COLO668 (cell line): ENCODE results near the gene FNBP1.
"Not testable (repeated sequence)": the region's sequence is repeated elsewhere in the genome, so short reads cannot be mapped to it uniquely, and the experiment has no call there.

ENCODE experiments used
- DNase-seq: peaks from one replicate; lab custom pipeline; 2025; ENCODE audit not compliant: unreplicated experiment; lab: John Stamatoyannopoulos, UW

Gene FNBP1

DNA sequence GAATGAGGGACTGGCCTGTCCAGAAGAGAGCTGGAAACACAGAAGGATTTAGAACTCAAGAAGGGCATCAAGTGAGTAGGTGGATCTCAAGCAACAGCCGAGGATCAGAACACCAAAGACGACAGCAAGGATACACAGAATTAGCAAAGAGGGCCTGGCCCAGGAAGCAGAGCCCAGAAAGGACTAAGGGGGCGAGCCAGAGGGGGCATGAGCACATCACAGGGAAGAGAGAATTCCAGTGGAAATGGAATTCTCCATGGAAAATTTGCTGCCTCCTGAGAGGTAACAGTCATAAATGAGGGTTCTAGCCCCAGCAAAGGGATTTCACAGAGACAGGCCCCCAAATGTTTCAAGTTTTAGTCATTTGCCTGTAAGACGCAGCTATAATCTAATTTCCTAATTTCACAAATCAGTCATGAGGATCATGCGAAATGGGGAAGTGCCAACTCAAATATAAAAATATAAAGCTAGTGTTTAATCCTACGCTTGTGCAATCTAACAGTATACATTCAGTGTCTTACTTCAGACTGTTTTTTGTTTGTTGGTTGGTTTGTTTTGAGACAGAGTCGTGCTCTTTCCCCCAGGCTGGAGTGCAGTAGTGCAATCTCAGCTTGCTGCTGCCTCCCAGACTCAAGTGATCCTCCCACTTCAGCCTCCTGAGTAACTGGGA, 46.7 kb downstream of the FNBP1 start:
- no peak for DNase-seq

- DNase-seq, result no peak
Observed at GRCh38 chr9:129995409-129996160, 47.4 kb downstream of the FNBP1 start.

GRCh38 chr9:129994882-129995281, 48.1 kb downstream of the FNBP1 start:
- DNase-seq, result no peak

- DNase-seq, result not testable (repeated sequence)
Observed at GRCh38 chr9:129991139-129991538, 51.9 kb downstream of the FNBP1 start.

DNA sequence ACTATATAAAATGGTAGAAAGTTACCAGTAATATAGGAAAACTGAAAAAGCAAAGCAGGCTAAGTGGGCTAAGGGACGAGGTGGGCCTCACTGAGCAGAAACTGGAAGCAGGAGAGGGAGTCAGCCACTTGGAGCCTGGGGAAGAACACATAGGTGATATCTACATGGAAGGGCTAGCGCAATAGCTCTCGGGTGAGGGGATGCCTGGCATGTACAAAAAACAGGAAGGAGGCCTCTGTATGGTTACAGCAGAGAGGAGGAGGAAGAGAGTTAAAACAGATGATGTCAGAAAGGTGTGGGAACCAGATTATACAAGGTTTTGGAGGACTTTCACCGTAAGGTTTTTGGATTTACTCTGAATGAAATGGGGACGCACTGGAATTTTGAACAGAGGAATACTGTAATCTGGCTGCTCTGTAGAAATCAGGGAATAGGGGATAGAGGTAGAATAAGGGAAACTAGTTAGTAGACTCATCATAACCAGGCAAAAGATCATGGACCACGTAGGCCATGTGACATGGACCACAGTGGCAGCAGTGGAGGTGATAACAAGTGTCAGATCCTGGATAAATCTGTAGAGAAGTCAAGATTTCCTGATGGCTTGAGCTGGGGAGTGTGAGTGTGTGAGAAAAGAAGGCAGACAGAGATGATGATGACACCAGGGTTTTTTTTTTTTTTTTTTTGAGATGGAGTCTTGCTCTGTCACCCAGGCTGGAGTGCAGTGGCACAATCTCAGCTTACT, 52.5 kb downstream of the FNBP1 start:
- no peak for DNase-seq

- DNase-seq, result no peak
Observed at GRCh38 chr9:129989740-129990139, 53.2 kb downstream of the FNBP1 start.

DNA sequence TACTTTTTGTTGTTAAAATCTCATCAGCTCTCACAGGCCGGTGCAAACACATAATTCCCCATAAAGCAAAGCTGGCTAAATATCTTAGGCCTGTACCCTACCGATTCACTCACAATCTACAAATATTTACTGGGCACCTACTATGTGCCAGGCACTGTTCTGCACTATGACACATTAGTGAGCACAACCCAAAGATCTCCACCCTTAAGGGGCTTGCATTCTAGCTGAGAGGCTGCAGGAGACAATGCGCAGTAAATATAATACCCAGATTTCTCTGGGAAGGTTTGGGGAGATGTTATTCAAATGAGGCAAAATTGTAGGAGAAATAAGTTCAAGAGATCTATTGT, 53.7 kb downstream of the FNBP1 start:
- DNase-seq, result no peak

DNA sequence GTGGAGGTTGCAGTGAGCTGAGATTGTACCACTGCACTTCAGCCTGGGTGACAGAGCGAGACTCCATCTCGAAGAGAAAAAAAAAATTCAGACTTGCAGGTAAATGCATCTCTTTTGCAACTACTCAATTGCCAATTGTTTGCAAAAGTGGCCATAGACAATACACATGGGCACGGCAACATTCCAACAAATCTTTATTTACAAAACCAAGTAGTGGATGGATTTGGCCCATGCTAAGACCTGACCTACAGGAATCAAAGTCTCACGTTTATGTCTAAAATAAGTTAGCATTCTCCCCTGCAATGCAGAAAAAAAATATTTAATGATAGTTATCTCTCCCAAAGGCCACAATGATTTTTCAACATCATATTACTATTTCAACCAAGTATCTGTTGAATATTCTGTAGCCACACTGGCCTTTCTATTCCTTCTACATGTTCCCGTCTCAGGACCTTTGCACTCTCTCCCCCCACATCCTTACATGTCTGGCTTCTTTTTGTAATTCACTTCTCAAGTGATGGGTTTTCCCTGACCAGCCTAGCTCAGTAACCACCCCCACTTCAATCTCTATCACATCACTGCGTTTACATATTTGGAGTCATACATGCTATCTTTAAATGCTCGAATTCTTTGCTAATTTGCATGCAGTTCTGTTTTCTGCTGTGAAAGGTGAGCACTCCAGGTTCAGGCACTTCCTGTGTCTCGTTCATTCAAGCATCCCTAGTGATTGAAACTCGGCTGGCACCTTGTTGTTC, 54.2 kb downstream of the FNBP1 start:
- DNase-seq, result no peak

GRCh38 chr9:129987941-129988340, 55.0 kb downstream of the FNBP1 start:
- no peak for DNase-seq

- DNase-seq, result no peak
Observed at GRCh38 chr9:129987047-129987446, 55.9 kb downstream of the FNBP1 start.

DNA sequence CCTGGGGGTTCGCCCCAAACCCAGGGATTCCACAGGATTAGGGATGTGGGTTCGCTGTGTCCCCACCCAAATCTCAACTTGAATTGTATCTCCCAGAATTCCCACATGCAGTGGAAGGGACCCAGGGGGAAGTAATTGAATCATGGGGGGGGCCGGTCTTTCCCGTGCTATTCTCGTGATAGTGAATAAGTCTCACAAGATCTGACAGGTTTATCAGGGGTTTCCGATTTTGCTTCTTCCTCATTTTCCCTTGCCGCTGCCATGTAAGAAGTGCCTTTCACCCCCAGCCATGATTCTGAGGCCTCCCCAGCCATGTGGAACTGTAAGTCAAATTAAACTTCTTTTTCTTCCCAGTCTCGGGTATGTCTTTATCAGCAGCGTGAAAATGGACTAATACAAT, 58.4 kb downstream of the FNBP1 start:
- DNase-seq, result not testable (repeated sequence)

GRCh38 chr9:129983891-129984290, 59.1 kb downstream of the FNBP1 start:
- DNase-seq, result no peak

GRCh38 chr9:129981180-129981907, 61.6 kb downstream of the FNBP1 start:
- DNase-seq, result no peak

DNA sequence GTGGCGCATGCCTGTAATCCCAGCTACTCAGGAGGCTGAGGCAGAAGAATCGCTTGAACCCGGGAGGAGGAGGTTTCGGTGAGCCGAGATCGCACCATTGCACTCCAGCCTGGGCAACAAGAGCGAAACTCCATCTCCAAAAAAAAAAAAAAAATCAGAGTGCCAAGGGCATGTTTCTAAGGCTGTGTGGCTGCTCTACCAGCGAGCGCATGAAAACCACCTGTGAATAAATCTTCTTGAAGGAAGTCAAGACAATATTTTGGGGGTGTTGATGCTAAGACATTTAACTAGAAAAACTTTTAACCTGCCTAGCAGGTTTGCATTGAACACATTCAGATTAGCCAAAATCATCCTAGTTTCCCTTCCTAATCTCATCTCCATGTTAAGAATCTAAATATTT, 62.8 kb downstream of the FNBP1 start:
- not testable (repeated sequence) for DNase-seq

DNA sequence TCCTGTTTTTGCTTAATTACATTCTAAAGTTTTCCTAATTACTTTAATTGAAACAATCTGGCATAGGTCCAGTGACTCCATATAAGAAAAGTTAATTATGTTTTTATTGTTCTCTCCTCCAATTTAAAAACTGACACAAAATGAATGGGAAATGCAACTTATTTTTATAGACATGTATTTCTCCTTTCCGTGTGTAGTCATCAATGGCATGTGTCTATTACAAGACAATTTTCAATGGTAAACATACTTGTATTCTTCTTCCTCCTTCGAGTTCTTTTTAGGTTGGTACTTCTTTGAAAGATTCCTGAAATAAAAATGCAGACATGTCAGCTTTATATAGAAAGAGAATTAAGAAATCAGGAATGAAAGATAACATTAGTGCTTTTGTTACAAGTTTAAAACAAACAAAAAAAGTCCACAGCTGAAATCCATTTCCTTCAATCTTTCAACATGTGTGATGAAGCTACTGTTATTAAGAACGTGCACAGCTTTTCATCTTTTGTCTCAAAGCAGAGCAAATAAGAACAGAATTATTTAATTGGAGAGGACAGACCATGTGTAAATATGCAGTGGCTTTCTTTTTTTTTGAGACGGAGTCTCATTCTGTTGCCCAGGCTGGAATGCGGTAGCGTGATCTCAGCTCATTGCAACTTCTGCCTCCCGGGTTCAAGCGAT, 63.8 kb downstream of the FNBP1 start:
- DNase-seq, result no peak

DNA sequence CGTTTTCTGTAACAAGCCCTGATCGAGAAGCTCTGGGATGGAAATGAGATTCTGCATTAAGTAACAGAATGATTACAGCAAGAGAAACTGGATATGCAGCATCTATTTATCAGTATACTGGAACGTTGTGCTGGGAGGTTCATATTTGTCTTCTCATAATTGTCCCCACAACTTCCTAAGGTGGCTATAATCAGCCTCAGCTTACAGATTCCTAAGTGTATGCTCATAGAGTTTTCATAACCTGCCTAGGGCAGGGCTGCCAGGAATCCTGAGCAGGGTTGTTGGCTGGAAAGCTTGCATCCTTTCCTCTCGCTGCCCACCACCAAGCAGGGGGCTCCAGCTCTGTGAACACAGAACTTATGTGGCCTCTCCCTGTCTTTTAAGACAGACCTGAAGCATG, 70.2 kb downstream of the FNBP1 start:
- no peak for DNase-seq

DNA sequence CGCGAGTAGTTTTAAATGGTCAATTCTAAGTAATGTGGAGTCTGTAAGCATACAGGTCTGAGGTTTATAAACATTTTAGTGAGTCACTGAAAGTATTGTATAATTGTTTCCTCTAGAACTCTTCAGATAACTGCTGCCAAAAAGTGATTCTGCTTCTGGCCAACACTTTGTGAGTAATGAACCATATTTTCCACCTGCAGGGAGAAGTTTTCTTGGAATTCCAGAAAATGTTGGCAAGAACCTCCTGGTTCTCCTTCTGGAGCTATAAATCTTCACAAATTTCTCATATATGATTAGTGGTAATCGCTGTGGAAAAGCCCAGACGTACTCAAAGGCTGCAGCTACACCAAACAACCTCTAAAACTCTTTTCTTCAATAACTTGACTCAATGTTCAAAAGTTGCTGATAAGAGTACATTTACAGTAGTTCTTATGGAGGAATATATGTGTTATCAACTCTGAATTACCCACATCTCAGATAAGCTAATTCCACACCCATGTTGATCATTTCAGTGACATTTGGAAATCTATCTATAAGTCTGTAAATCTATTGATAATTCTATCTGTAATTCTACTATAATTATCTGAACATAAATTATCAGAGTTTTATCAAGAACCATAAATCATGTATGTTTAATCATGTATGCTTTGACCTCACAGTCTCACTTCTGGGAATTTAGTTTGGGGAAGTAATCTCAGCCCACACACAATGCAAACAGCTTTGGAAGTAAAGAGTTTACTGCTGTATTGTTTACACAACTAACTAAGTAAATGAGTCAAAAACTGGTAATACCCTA, 74.1 kb downstream of the FNBP1 start:
- no peak for DNase-seq

GRCh38 chr9:129964901-129965734, 77.9 kb downstream of the FNBP1 start:
- DNase-seq, result no peak
